Body of pancreas (tissue), 4 donors: Measurements from ENCODE around the gene ZNF500.
"Not testable (repeated sequence)": the region's sequence is repeated elsewhere in the genome, so short reads cannot be mapped to it uniquely, and the experiment has no call there.

Source experiments
- CTCF ChIP-seq, 7 experiments: fragments of 450-650 bp in 4 of 7; fragments of 200-600 bp in 3 of 7; sonication (generic) in 3 of 7; IDR thresholded peaks; one replicate each; pipeline ENCODE4 v1.5.1; 2016 to 2019; ENCODE audit warnings: antibody characterized with exemption in 7 of 7
- POLR2A ChIP-seq, 3 donors: fragments of 450-650 bp; IDR thresholded peaks; one replicate each; pipeline ENCODE4 v1.6.1; 2016; ENCODE audit warnings: antibody characterized with exemption in 3 of 3, mild to moderate bottlenecking in 2 of 3

DNA sequence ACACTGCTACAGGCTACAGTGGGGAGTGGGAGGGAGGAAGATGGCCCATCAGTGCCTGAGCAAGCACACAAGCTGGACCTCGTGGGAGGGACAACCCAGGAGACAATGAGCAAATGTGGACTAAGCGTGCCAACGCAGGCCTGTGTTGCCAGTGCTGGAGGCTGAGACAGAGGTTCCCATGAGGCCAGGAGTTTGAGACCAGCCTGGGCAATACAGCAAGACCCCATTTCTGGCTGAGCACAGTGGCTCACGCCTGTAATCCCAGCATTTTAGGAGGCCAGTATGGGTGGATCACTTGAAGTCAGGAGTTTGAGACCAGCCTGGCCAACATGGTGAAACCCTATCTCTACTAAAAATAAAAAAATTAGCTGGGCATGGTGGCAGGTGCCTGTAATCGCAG lies 28.6 kb downstream of the ZNF500 start:
- not testable (repeated sequence) for TF ChIP-seq CTCF, POLR2A (IDR thresholded peaks at IDR 0.05)
